Stimulated activated CD4-positive, alpha-beta T cell treated with anti-CD3 and anti-CD28 coated beads, TNF-alpha, amount 100 ng/mL, for 48 hours (primary cell): ENCODE data around the gene ARAP2.
"Not testable (repeated sequence)": the region's sequence is repeated elsewhere in the genome, so short reads cannot be mapped to it uniquely, and the experiment has no call there.

ENCODE experiments used
- DNase-seq, 3 donors: peaks; one replicate each; pipeline ENCODE4 v3.0.0-alpha.2; 2020; ENCODE audit warnings: low read depth in 3 of 3

ARAP2 gene

DNA sequence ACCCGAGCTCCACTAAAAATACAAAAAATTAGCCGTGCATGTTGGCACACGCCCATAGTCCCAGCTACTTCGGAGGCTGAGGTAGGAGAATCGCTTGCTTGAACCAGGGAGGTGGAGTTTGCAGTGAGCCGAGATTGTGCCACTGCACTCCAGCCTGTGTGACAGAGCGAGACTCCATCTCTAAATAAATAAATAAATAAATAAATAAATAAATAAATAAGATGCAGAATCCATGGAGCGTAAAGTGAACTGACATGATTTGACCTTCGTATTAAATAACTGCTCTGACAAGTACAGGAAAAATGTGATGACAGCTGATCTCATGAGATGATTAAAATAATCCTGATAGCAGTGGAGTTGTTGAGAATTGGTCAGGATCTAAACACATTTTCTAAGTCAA, 62.0 kb downstream of the ARAP2 start:
- not testable (repeated sequence) for DNase-seq

- no peak for DNase-seq
These were observed 64.1 kb downstream of the ARAP2 start for GRCh38 chr4:36180206-36180605.

DNA sequence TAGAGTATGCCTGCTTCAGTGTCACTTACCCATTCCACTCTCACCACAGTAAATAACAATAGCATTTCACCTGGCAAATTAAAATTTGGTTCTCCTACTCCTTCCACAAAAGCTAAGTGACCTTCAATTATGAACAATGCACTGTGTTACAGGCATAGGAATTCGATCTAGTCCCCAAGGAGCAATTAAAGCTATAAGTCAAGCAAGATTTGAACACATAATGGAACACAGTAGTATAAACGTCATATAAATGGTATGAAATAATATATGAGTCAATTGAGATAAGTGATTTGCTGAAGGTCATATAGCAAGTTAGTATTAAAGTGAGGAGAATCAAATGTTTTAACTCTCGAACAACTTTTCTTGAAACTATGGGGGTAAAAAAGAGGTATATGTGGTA, 65.8 kb downstream of the ARAP2 start:
- no peak for DNase-seq

DNA sequence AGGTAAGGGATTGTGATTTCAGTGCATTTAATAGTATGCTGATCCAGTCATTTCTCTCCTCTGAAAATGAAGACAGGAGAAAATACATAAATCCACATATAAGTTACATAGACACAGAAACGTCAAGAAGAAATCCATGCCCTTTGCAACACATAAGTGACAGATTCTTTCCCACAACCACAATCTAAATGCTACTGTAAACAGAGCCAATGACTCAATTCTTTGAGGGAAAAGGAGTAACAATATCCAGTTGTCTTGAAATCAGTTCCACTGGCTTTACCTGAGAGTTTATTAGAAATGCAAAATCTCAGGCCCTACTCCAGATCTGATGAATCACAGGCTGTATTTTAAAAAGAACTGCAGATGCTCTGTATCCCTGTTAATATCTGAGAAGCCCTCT, 66.4 kb downstream of the ARAP2 start:
- DNase-seq: no peak

GRCh38 chr4:36174570-36174969, 69.7 kb downstream of the ARAP2 start:
- DNase-seq: no peak

- no peak for DNase-seq
These were observed 70.4 kb downstream of the ARAP2 start for GRCh38 chr4:36173905-36174304.

DNA sequence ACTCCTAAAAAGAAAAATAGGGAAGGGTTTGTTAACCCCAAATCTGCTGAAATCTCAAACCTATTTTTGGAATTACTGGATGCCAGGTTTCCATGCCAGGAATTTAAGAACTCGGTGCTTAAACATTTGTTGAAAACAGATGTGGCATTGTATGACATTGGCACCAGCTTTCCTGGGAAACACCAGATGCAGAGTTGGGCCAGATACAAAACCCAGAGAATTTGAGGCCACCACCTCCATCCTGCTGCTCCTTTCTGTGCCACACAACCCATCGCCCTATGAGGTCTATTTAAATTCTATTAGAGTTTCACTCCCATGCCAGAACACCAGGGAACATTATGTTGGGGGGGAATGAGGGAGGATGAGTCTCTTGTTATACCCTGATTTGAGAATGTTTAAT, 71.7 kb downstream of the ARAP2 start:
- DNase-seq: no peak

DNA sequence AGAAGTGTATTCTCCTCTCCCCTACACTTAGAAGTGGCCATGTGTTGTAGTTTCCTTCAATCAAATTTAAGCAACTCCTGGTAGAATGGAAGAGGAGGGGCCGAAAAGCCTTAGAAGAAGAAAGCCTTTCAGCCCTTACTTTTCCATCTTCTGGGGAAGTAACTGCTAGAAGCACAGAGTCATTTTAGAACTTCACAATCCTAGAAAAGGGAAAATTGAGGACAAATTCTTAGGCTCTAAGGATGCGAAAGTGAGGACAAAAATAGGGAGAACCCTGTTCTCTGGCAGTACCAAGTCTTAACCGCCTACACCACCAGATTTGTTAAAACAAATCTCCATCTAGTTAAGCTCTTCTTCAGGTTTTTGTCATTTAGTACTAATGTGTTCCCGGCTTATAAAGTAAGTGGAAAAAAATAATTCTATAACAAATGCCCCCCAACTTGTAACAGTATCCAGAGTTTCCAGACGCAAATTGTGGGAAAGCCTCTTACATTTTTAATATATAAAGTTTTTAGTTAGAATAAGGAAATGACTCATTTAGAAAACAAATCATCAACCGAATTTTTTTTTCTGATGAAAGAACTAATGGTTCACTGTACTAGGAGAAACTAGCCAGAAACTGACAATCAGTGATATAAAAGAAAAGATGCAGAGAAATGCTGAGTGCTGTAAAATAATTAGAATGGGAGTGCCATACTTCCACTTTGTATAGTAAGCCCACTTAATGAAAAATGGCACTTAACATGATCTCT, 76.0 kb downstream of the ARAP2 start:
- no peak for DNase-seq

- no peak for DNase-seq
These were observed 78.7 kb downstream of the ARAP2 start for GRCh38 chr4:36165631-36166005.

GRCh38 chr4:36164900-36165630, 79.2 kb downstream of the ARAP2 start:
- DNase-seq: no peak

DNA sequence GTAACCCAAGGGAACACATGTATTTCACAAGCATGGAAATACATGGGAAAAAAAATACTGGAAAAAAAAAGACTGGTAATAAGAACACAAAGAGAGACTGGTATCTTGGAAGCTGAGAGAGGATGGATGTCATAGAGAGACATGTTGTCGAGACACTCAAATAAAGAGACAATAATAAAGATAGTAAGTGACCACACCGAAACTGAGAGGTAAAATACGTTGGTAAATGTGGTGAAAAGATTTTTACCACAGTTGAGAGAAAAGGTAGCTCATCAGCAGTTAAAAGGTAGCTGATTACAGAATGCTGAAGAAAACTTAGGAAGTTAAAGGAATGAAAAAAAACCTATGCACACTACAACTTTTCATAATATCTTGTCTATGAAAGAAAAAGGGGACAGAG, 81.1 kb downstream of the ARAP2 start:
- no peak for DNase-seq

GRCh38 chr4:36159208-36159607, 85.1 kb downstream of the ARAP2 start:
- DNase-seq: no peak

- no peak for DNase-seq
These were observed 91.6 kb downstream of the ARAP2 start for GRCh38 chr4:36152735-36153134.

DNA sequence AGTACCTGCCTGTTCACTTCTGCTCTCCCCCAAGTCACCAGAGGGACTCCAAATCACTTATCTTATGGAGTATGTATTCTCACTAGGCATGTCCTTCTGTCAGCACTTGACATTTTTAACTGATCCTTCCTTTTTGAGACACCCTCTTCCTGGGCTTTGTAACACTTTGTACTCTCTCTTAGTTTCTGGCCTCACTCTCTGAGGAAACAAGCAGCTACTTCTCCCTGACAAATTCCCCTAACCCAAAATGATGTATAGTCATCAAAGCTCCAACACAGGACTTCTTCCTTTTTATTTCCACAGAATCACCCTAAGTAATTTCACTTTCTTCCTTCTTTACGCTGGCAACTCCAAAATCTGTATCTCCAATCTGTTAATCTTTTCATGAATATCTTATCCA, 101.8 kb downstream of the ARAP2 start:
- no peak for DNase-seq

DNA sequence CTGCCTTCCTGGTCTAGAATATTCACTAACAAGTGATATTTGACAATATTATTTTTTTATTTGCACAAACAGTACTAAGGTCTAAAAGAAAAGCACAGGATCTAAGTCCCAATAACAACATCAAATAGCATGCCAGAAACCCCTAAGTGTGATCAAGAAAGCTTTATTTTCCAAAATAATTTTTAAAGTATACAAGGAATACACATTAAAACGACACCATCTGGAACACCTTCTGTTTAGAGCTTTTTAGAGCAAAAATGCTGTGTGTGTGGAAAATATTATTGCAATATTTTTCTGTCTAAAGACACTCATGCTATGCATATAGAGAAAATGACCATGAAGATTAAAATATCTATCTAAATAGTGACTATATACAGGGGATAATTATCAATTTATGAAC, 103.1 kb downstream of the ARAP2 start:
- no peak for DNase-seq

GRCh38 chr4:36140421-36140820, 103.9 kb downstream of the ARAP2 start:
- DNase-seq: no peak

GRCh38 chr4:36138220-36138619, 106.1 kb downstream of the ARAP2 start:
- no peak for DNase-seq

- no peak for DNase-seq
These were observed 107.0 kb downstream of the ARAP2 start for GRCh38 chr4:36137336-36137735.

GRCh38 chr4:36133658-36134057, 110.7 kb downstream of the ARAP2 start:
- DNase-seq: no peak

- no peak for DNase-seq
These were observed 111.2 kb downstream of the ARAP2 start for GRCh38 chr4:36133086-36133485.

DNA sequence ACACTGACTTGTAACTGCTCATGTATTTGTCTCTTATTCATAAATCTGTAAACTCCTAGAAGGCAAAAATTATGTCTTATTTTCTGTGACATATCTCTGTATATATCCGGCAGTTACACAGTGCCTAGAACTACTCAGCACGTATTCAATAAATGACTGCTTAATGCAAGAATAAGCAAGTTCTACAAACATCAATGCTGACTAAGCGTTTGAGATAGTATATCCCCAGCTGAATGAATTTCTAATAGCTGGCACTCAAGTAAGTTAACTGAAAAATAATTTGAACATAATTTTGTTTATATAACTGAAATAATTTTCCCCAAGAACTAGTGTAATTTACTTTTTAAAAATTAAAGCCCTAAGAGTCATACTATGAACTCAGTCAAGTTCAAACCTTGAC, 113.7 kb downstream of the ARAP2 start:
- no peak for DNase-seq

DNA sequence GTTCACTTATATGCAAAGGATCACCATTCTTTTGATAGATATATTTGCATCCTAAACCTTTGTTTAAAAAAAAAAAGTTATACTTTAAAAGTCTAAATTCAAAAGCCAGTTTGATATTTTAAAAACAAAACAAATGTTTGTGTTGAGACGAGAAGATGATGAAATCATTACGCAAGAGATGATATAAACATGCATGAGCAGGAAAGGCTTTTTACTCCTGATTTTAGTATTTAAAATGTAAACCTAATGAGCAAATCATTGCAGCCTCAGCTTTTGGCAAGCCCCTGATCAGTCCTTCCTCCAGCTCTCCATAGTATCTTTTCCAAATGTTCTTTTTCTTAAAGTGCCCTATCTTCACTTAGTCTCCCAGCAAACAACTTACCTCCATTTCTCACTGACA, 115.6 kb downstream of the ARAP2 start:
- DNase-seq: no peak

- DNase-seq: no peak
These were observed 120.4 kb downstream of the ARAP2 start for GRCh38 chr4:36123906-36124305.

- DNase-seq: no peak
These were observed 129.0 kb downstream of the ARAP2 start for GRCh38 chr4:36115312-36115711.
